Measurements from ENCODE around the gene PIGS.

PIGS gene

DNA sequence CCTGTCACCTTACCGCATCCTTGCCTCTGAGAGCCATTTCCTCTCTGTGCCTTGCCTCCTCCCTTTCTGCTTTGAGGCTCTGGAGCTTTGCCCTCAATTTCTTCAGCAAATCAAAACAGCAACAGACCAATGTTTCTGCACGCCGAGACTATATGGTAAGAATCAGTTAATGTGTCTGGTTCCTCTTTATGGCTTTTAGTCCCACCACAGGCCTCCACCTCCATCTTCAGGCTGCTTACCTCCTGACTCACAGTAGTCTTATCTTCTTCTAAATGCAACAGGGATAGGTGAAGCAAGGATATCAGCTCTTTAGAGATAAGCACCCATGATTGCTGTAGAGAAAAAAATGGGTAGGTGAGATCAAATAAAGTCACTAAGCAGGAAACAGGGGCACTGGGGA is 14.5 kb upstream of the PIGS start:
- Histone ChIP-seq H3K18ac (ENCODE audit: low read length) (no peak overlapping the region), H2BK120ac (ENCODE audit: low read depth, low read length) (no peak overlapping the region), H3K79me1 (ENCODE audit: low read length) (peaks cover 6% of the 10 kb centered on the region), H3K79me2 (ENCODE audit: control insufficient read depth, insufficient read depth, low read length) (no peaks in the 10 kb centered on the region), H3K4me2 (ENCODE audit: low read length) (no peak overlapping the region), H3K27ac (ENCODE audit: low read depth, low read length) (no peak overlapping the region), H2AK5ac (ENCODE audit: low read length) (no peak overlapping the region), H4K5ac (ENCODE audit: low read length) (no peak overlapping the region), H4K8ac (ENCODE audit: low read depth, low read length) (no peak overlapping the region), H2BK15ac (replicated peaks; ENCODE audit: low read depth) (no peak overlapping the region), H3K36me3 (ENCODE audit: control insufficient read depth, insufficient read depth, low read length) (peaks cover 38% of the 10 kb centered on the region), H3K4ac (ENCODE audit: low read depth, low read length) (no peak overlapping the region), H3K23ac (ENCODE audit: low read length) (no peak overlapping the region), H2BK5ac (ENCODE audit: low read length) (no peak overlapping the region), H3K9ac (ENCODE audit: low read length) (no peak overlapping the region), H3K27me3 (ENCODE audit: insufficient read depth, low read length, poor library complexity) (no peaks in the 10 kb centered on the region), H3K4me1 (ENCODE audit: control insufficient read depth, low read depth, low read length) (no peaks in the 10 kb centered on the region), H3K4me3 (ENCODE audit: low read length) (no peak overlapping the region), H3K56ac (ENCODE audit: low read length) (no peak overlapping the region)
- WGBS (ENCODE audit: extremely low coverage, insufficient coverage, low lambda C conversion rate): no CpG with 5 or more reads among the region's 3 CpGs
- DNase-seq: no peak

DNA sequence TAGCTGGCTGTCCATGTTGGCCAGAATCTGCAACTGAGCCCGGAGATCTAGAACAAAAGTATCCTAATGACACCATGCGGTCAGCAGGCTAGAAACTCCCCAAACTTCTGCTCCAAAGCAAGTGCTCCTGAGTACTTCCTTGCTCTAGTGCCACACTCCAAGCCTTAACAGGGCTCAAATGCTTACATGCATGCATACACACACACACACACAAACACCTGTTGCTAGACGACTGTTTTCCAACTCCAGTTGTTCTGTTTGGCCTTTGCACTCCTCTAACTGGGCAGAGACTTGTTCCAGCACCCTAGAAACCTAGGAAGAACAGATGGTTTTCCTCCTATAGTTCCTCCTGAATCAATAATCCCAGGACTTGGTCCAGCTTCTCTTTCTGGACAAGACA is 13.1 kb upstream of the PIGS start:
- Histone ChIP-seq H3K56ac (ENCODE audit: low read length) (no peak overlapping the region), H4K8ac (ENCODE audit: low read depth, low read length) (no peak overlapping the region), H3K27me3 (ENCODE audit: insufficient read depth, low read length, poor library complexity) (no peaks in the 10 kb centered on the region), H3K4me2 (ENCODE audit: low read length) (no peak overlapping the region), H3K36me3 (ENCODE audit: control insufficient read depth, insufficient read depth, low read length) (peaks cover 38% of the 10 kb centered on the region), H3K9ac (ENCODE audit: low read length) (no peak overlapping the region), H3K18ac (ENCODE audit: low read length) (no peak overlapping the region), H3K79me2 (ENCODE audit: control insufficient read depth, insufficient read depth, low read length) (no peaks in the 10 kb centered on the region), H3K23ac (ENCODE audit: low read length) (no peak overlapping the region), H3K4me1 (ENCODE audit: control insufficient read depth, low read depth, low read length) (no peaks in the 10 kb centered on the region), H2BK120ac (ENCODE audit: low read depth, low read length) (no peak overlapping the region), H3K27ac (ENCODE audit: low read depth, low read length) (no peak overlapping the region), H3K79me1 (ENCODE audit: low read length) (peaks cover 6% of the 10 kb centered on the region), H3K4me3 (ENCODE audit: low read length) (no peak overlapping the region), H3K4ac (ENCODE audit: low read depth, low read length) (no peak overlapping the region), H4K5ac (ENCODE audit: low read length) (no peak overlapping the region), H2BK5ac (ENCODE audit: low read length) (no peak overlapping the region), H2BK15ac (replicated peaks; ENCODE audit: low read depth) (no peak overlapping the region), H2AK5ac (ENCODE audit: low read length) (no peak overlapping the region)
- WGBS (ENCODE audit: extremely low coverage, insufficient coverage, low lambda C conversion rate): no CpG with 5 or more reads among the region's 3 CpGs
- DNase-seq: no peak

- Histone ChIP-seq H4K5ac (ENCODE audit: low read length) (no peak overlapping the region), H2BK15ac (replicated peaks; ENCODE audit: low read depth) (no peak overlapping the region), H3K9ac (ENCODE audit: low read length) (no peak overlapping the region), H3K36me3 (ENCODE audit: control insufficient read depth, insufficient read depth, low read length) (peaks cover 42% of the 10 kb centered on the region), H3K4ac (ENCODE audit: low read depth, low read length) (no peak overlapping the region), H2BK5ac (ENCODE audit: low read length) (no peak overlapping the region), H3K23ac (ENCODE audit: low read length) (no peak overlapping the region), H2AK5ac (ENCODE audit: low read length) (no peak overlapping the region), H3K18ac (ENCODE audit: low read length) (no peak overlapping the region), H3K27me3 (ENCODE audit: insufficient read depth, low read length, poor library complexity) (no peaks in the 10 kb centered on the region), H2BK120ac (ENCODE audit: low read depth, low read length) (no peak overlapping the region), H3K27ac (ENCODE audit: low read depth, low read length) (no peak overlapping the region), H3K79me2 (ENCODE audit: control insufficient read depth, insufficient read depth, low read length) (no peaks in the 10 kb centered on the region), H3K4me2 (ENCODE audit: low read length) (no peak overlapping the region), H3K56ac (ENCODE audit: low read length) (no peak overlapping the region), H3K79me1 (ENCODE audit: low read length) (no peaks in the 10 kb centered on the region), H3K4me3 (ENCODE audit: low read length) (no peak overlapping the region), H3K4me1 (ENCODE audit: control insufficient read depth, low read depth, low read length) (no peaks in the 10 kb centered on the region), H4K8ac (ENCODE audit: low read depth, low read length) (no peak overlapping the region)
- DNase-seq: no peak
- no CpG with 5 or more reads among the region's 2 CpGs for WGBS (ENCODE audit: extremely low coverage, insufficient coverage, low lambda C conversion rate)
Observed at GRCh38 chr17:28582513-28582912, 11.2 kb upstream of the PIGS start.

- no peak overlapping the region for H2AK5ac ChIP-seq (ENCODE audit: low read length)
- no peak overlapping the region for H3K4me2 ChIP-seq (ENCODE audit: low read length)
- H3K4me1 ChIP-seq (ENCODE audit: control insufficient read depth, low read depth, low read length): peaks cover 5% of the 10 kb centered on the region
- H3K56ac ChIP-seq (ENCODE audit: low read length): no peak overlapping the region
- H3K36me3 ChIP-seq (ENCODE audit: control insufficient read depth, insufficient read depth, low read length): peaks cover 38% of the 10 kb centered on the region
- no peaks in the 10 kb centered on the region for H3K27me3 ChIP-seq (ENCODE audit: insufficient read depth, low read length, poor library complexity)
- H4K5ac ChIP-seq (ENCODE audit: low read length): no peak overlapping the region
- no CpG with 5 or more reads among the region's 3 CpGs for WGBS (ENCODE audit: extremely low coverage, insufficient coverage, low lambda C conversion rate)
- no peak overlapping the region for H2BK15ac ChIP-seq (replicated peaks; ENCODE audit: low read depth)
- H3K23ac ChIP-seq (ENCODE audit: low read length): no peak overlapping the region
- H3K27ac ChIP-seq (ENCODE audit: low read depth, low read length): no peak overlapping the region
- no peak overlapping the region for H3K4me3 ChIP-seq (ENCODE audit: low read length)
- H2BK5ac ChIP-seq (ENCODE audit: low read length): no peak overlapping the region
- no peak overlapping the region for H3K18ac ChIP-seq (ENCODE audit: low read length)
- no peak overlapping the region for H2BK120ac ChIP-seq (ENCODE audit: low read depth, low read length)
- no peak overlapping the region for H3K9ac ChIP-seq (ENCODE audit: low read length)
- H3K4ac ChIP-seq (ENCODE audit: low read depth, low read length): no peak overlapping the region
- no peak overlapping the region for H4K8ac ChIP-seq (ENCODE audit: low read depth, low read length)
- no peak for DNase-seq
- no peaks in the 10 kb centered on the region for H3K79me2 ChIP-seq (ENCODE audit: control insufficient read depth, insufficient read depth, low read length)
- no peaks in the 10 kb centered on the region for H3K79me1 ChIP-seq (ENCODE audit: low read length)
Observed at GRCh38 chr17:28580959-28581358, 9.6 kb upstream of the PIGS start.

GRCh38 chr17:28579526-28579925 is 8.2 kb upstream of the PIGS start:
- Histone ChIP-seq H3K56ac (ENCODE audit: low read length) (no peak overlapping the region), H3K79me1 (ENCODE audit: low read length) (no peaks in the 10 kb centered on the region), H3K4me2 (ENCODE audit: low read length) (no peak overlapping the region), H4K5ac (ENCODE audit: low read length) (no peak overlapping the region), H2BK120ac (ENCODE audit: low read depth, low read length) (no peak overlapping the region), H3K79me2 (ENCODE audit: control insufficient read depth, insufficient read depth, low read length) (no peaks in the 10 kb centered on the region), H2AK5ac (ENCODE audit: low read length) (no peak overlapping the region), H3K36me3 (ENCODE audit: control insufficient read depth, insufficient read depth, low read length) (peaks cover 30% of the 10 kb centered on the region), H3K23ac (ENCODE audit: low read length) (no peak overlapping the region), H3K27ac (ENCODE audit: low read depth, low read length) (no peak overlapping the region), H2BK15ac (replicated peaks; ENCODE audit: low read depth) (no peak overlapping the region), H3K4ac (ENCODE audit: low read depth, low read length) (no peak overlapping the region), H3K9ac (ENCODE audit: low read length) (no peak overlapping the region), H3K4me1 (ENCODE audit: control insufficient read depth, low read depth, low read length) (peaks cover 5% of the 10 kb centered on the region), H3K4me3 (ENCODE audit: low read length) (no peak overlapping the region), H2BK5ac (ENCODE audit: low read length) (no peak overlapping the region), H4K8ac (ENCODE audit: low read depth, low read length) (no peak overlapping the region), H3K18ac (ENCODE audit: low read length) (no peak overlapping the region), H3K27me3 (ENCODE audit: insufficient read depth, low read length, poor library complexity) (no peaks in the 10 kb centered on the region)
- DNase-seq: no peak
- WGBS (ENCODE audit: extremely low coverage, insufficient coverage, low lambda C conversion rate): no CpG with 5 or more reads among the region's 4 CpGs

All from mesendoderm (in vitro differentiated cells).